A549 (cell line): Measurements from ENCODE around the gene MTOR. TPM values are rescaled to one million over a fixed set of nuclear protein-coding genes. Genes with fewer than 3 reads are reported as not detected.
A peak's percentile ranks its signal among the peaks of the same experiment; 100 is the strongest.
"Not testable (repeated sequence)": the region's sequence is repeated elsewhere in the genome, so short reads cannot be mapped to it uniquely, and the experiment has no call there.

Experiments
- ATAC-seq, 2 experiments: fragments of 200-7000 bp in 1 of 2; fragments of >200 bp in 1 of 2; cut with Nextera tagmentation in 1 of 2; cut with Tn5 transposase in 1 of 2; 3 replicates each; pipeline versions ENCODE4 v1.8.0 to v1.9.1; 2018 to 2020; ENCODE audit warnings: mild to moderate bottlenecking in 1 of 2, moderate library complexity in 1 of 2
- CTCF ChIA-PET: fragments of 300-600 bp; sonication (Branson Sonifier 250); formaldehyde crosslinking; extraction: SDS; loops from one replicate; lab custom pipeline; 2021; ENCODE audit warnings: antibody characterized with exemption, inconsistent platforms; lab: Yijun Ruan, JAX
- POLR2A ChIA-PET: fragments of 350-600 bp; formaldehyde crosslinking; extraction: SDS; loops from one replicate; lab custom pipeline; 2021; ENCODE audit warnings: antibody characterized with exemption, inconsistent platforms; lab: Yijun Ruan, JAX
- DNase-seq, 2 experiments: peaks; one replicate each; pipeline versions ENCODE4 v3.0.0 to v3.0.0-alpha.2; 2011 to 2016; ENCODE audit warnings: low read depth in 1 of 2, low spot score in 1 of 2
- FAIRE-seq: peaks from 2 replicates; lab custom pipeline; 2011; peaks lifted over from hg19 to GRCh38; lab: Jason Lieb, UNC
- H3K27ac ChIP-seq, 2 experiments: fragments of >200 bp; sonication (Bioruptor Twin); formaldehyde crosslinking; 3 replicates each; pipeline ENCODE4 v1.5.1; 2016 to 2017
- H3K4me1 ChIP-seq: fragments of >200 bp; sonication (Bioruptor Twin); formaldehyde crosslinking; 3 replicates; pipeline ENCODE4 v1.6.1; 2016
- H3K4me2 ChIP-seq: fragments of >200 bp; sonication (Bioruptor Twin); formaldehyde crosslinking; 3 replicates; pipeline ENCODE4 v1.6.1; 2016
- H3K4me3 ChIP-seq: fragments of >200 bp; sonication (Bioruptor Twin); formaldehyde crosslinking; 3 replicates; pipeline ENCODE4 v1.5.1; 2016
- H3K9me3 ChIP-seq: fragments of >200 bp; sonication (Bioruptor Twin); formaldehyde crosslinking; 3 replicates; pipeline ENCODE4 v1.6.1; 2016
- ATOH8 ChIP-seq: fragments of 250-450 bp; sonication (Bioruptor Pico); IDR thresholded peaks from 2 replicates; pipeline ENCODE4 v1.5.0; 2020; ENCODE audit warnings: low read depth, mild to moderate bottlenecking, moderate library complexity
- CBX2 ChIP-seq: fragments of 200-600 bp; sonication (generic); IDR thresholded peaks from 2 replicates; pipeline ENCODE4 v1.6.1; 2016; ENCODE audit warnings: low read depth, mild to moderate bottlenecking, borderline replicate concordance
- CEBPB ChIP-seq, 2 experiments: fragments of >200 bp in 1 of 2; sonication (Bioruptor Twin) in 1 of 2; formaldehyde crosslinking in 1 of 2; IDR thresholded peaks; 2 replicates each; pipeline ENCODE4 v1.6.1; 2012 to 2016
- E2F6 ChIP-seq: IDR thresholded peaks from 2 replicates; pipeline ENCODE4 v1.6.1; 2012; ENCODE audit warnings: low read depth, borderline replicate concordance
- EHF ChIP-seq: fragments of 250-450 bp; sonication (Bioruptor Pico); IDR thresholded peaks from 2 replicates; pipeline ENCODE4 v1.5.0; 2020; ENCODE audit warnings: mild to moderate bottlenecking
- ELK1 ChIP-seq: fragments of 150-350 bp; IDR thresholded peaks from 2 replicates; pipeline ENCODE4 v1.6.1; 2014; ENCODE audit warnings: low read depth, mild to moderate bottlenecking, low read length
- EP300 ChIP-seq, 2 experiments: fragments of >200 bp; sonication (Bioruptor Twin); formaldehyde crosslinking; IDR thresholded peaks; 2 replicates in 1 of 2; 3 replicates in 1 of 2; pipeline ENCODE4 v1.6.1; 2016 to 2017
- HEYL ChIP-seq: fragments of 250-450 bp; sonication (Bioruptor Pico); IDR thresholded peaks from 2 replicates; pipeline ENCODE4 v1.8.0; 2021; ENCODE audit warnings: mild to moderate bottlenecking, moderate library complexity
- HOXA7 ChIP-seq: fragments of 250-450 bp; sonication (Bioruptor Pico); IDR thresholded peaks from 2 replicates; pipeline ENCODE4 v1.5.0; 2020; ENCODE audit warnings: mild to moderate bottlenecking, moderate library complexity
- HOXB13 ChIP-seq: fragments of 250-450 bp; sonication (Bioruptor Pico); IDR thresholded peaks from 2 replicates; pipeline ENCODE4 v1.5.0; 2020; ENCODE audit warnings: low read depth, mild to moderate bottlenecking, moderate library complexity
- HOXB5 ChIP-seq: fragments of 250-450 bp; sonication (Bioruptor Pico); IDR thresholded peaks from 2 replicates; pipeline ENCODE4 v1.5.0; 2020; ENCODE audit warnings: mild to moderate bottlenecking, moderate library complexity
- JUN ChIP-seq, 2 experiments: fragments of >200 bp; sonication (Bioruptor Twin); formaldehyde crosslinking; IDR thresholded peaks; 2 replicates in 1 of 2; 3 replicates in 1 of 2; pipeline ENCODE4 v1.6.1; 2016 to 2017
- JUNB ChIP-seq: fragments of >200 bp; sonication (Bioruptor Twin); formaldehyde crosslinking; IDR thresholded peaks from 2 replicates; pipeline ENCODE4 v1.6.1; 2016
- KDM1A ChIP-seq: fragments of 200-600 bp; sonication (generic); IDR thresholded peaks from 2 replicates; pipeline ENCODE4 v1.6.1; 2016; ENCODE audit warnings: low read depth, mild to moderate bottlenecking
- MAX ChIP-seq: IDR thresholded peaks from 2 replicates; pipeline ENCODE4 v1.6.1; 2012
- NPAS2 ChIP-seq: fragments of 250-450 bp; sonication (Bioruptor Pico); IDR thresholded peaks from 2 replicates; pipeline ENCODE4 v1.8.0; 2022; ENCODE audit warnings: mild to moderate bottlenecking, moderate library complexity, borderline replicate concordance
- PHF8 ChIP-seq: fragments of 200-600 bp; sonication (generic); IDR thresholded peaks from 2 replicates; pipeline ENCODE4 v1.6.1; 2016; ENCODE audit warnings: low read depth, mild to moderate bottlenecking, antibody characterized with exemption, moderate library complexity, borderline replicate concordance
- POLR2AphosphoS2 ChIP-seq: conservative IDR thresholded peaks from 2 replicates; pipeline ENCODE4 v1.6.1; 2012; ENCODE audit warnings: low read length, improper control_type of control experiment, inconsistent platforms
- RARB ChIP-seq: fragments of 250-450 bp; sonication (Bioruptor Pico); IDR thresholded peaks from 2 replicates; pipeline ENCODE4 v1.8.0; 2021; ENCODE audit warnings: mild to moderate bottlenecking, moderate library complexity
- RFX5 ChIP-seq: fragments of 450-650 bp; IDR thresholded peaks from 2 replicates; pipeline ENCODE4 v1.7.1; 2014; ENCODE audit warnings: antibody characterized with exemption, mild to moderate bottlenecking, moderate library complexity
- SMC3 ChIP-seq: fragments of >200 bp; sonication (Bioruptor Twin); formaldehyde crosslinking; IDR thresholded peaks from 3 replicates; pipeline ENCODE4 v1.6.1; 2018; ENCODE audit warnings: inconsistent platforms
- TFCP2L1 ChIP-seq: fragments of 250-450 bp; sonication (Bioruptor Pico); IDR thresholded peaks from 2 replicates; pipeline ENCODE4 v1.5.0; 2021; ENCODE audit warnings: mild to moderate bottlenecking
- USF2 ChIP-seq: fragments of 450-650 bp; IDR thresholded peaks from 2 replicates; pipeline ENCODE4 v1.6.1; 2014; ENCODE audit warnings: antibody characterized with exemption
- ZC3H11A ChIP-seq: fragments of 450-650 bp; IDR thresholded peaks from 2 replicates; pipeline ENCODE4 v1.6.1; 2014; ENCODE audit warnings: antibody characterized with exemption, mild to moderate bottlenecking
- ZFP36 ChIP-seq: fragments of 450-650 bp; IDR thresholded peaks from 2 replicates; pipeline ENCODE4 v1.6.1; 2014; ENCODE audit warnings: borderline replicate concordance; ENCODE audit not compliant: partially characterized antibody
- ZNF302 ChIP-seq: fragments of 250-450 bp; sonication (Bioruptor Pico); IDR thresholded peaks from 2 replicates; pipeline ENCODE4 v1.9.0; 2021; ENCODE audit warnings: inconsistent platforms, mild to moderate bottlenecking, moderate library complexity
- WGBS: methylation state at CpG from one replicate; pipeline ENCODE4 v1.1.6; 2017; ENCODE audit errors: missing lambda C conversion rate; 5-methylcytosine and 5-hydroxymethylcytosine counted together
- polyA plus RNA-seq, 4 experiments: library from polyadenylated mRNA; depleted of rRNA in 3 of 4; stranded (reverse); fragments of >200 nt; fragmentation: RNase III in 1 of 4; extraction: RNeasy Plus Mini Kit Qiagen cat#74134 plus additional on column Dnase treatment in 1 of 4; gene quantifications; 2 replicates in 3 of 4; 3 replicates in 1 of 4; pipeline ENCODE4 v1.2.3, GENCODE V29; 2011 to 2017

Gene MTOR
- polyA plus RNA-seq, 2 of the 4 experiments (the other 2 are of a cell fraction) = 15.7 to 28.5 TPM

GRCh38 chr1:11272544-11272831 is 10.1 kb upstream of the MTOR start:
- no peaks in the 10 kb centered on the region for H3K9me3 ChIP-seq
- 9% methylated on average over 9 of the region's 9 CpGs for WGBS
- H3K4me1 ChIP-seq = peaks cover 12% of the 10 kb centered on the region
- POLR2A ChIA-PET = interaction anchor here (0.5 to 1.8 kb wide), 3 partner anchors 11 to 702 kb away, joined by 3 to 34 read pairs (median 3); partner anchors contain the start of genes EXOSC10 and MTOR
- peak overlapping the region; percentile 68 for H3K4me2 ChIP-seq
- ATAC-seq (peak in 1 of 2 experiments; percentile 26; a peak in 4 of 6 replicates), DNase-seq (no peak), FAIRE-seq (no peak)
- H3K4me3 ChIP-seq = peak overlapping the region; percentile 15; the same call in 2 of the 3 replicates
- CTCF ChIA-PET = interaction anchor here (0.9 to 1.6 kb wide), 3 partner anchors 13 to 235 kb away, joined by 3 to 5 read pairs (median 3); no protein-coding TSS in a partner anchor
- H3K27ac ChIP-seq = peak overlapping the region; percentile 10 to 72; a peak in 2 of 6 replicates
- TF ChIP-seq CBX2 = no peak
- no peak for TF ChIP-seq ZFP36
- TF ChIP-seq E2F6 = no peak
- no peak for TF ChIP-seq EHF (CRISPR knock-in tag)
- no peak for TF ChIP-seq POLR2AphosphoS2
- no peak for TF ChIP-seq ZNF302 (CRISPR knock-in tag)
- no peak for TF ChIP-seq JUN (IDR thresholded peaks at IDR 0.05)
- no peak for TF ChIP-seq HEYL (CRISPR knock-in tag)
- TF ChIP-seq PHF8 = no peak

GRCh38 chr1:11267350-11268337 is 5.3 kb upstream of the MTOR start:
- POLR2A ChIA-PET, H3K4me1 ChIP-seq, ATAC-seq, H3K4me3 ChIP-seq, FAIRE-seq, H3K27ac ChIP-seq, H3K9me3 ChIP-seq: not testable (repeated sequence)
- CTCF ChIA-PET = interaction anchor here (0.9 to 2.6 kb wide), 3 partner anchors 14 to 378 kb away, joined by 3 to 9 read pairs (median 4); no protein-coding TSS in a partner anchor
- 72% methylated on average over 19 of the region's 19 CpGs for whole genome bisulfite sequencing
- 0 out of 3 replicates have a peak overlapping the region, but pooled peaks have one; percentile 12 for H3K4me2 ChIP-seq
- DNase-seq = peak in 1 of 2 experiments; percentile 38

GRCh38 chr1:11266268-11267074 is 4.1 kb upstream of the MTOR start:
- no peak for FAIRE-seq
- DNase-seq = no peak
- ChIA-PET POLR2A (no interaction called here), CTCF (interaction anchor here (0.9 to 1.6 kb wide), 2 partner anchors 13 to 380 kb away, joined by 3 to 4 read pairs; no protein-coding TSS in a partner anchor)
- Histone ChIP-seq H3K4me1 (peaks cover 1% of the 10 kb centered on the region; the same call in 1 of the 3 replicates), H3K27ac (no peak overlapping the region), H3K4me3 (no peak overlapping the region), H3K9me3 (no peaks in the 10 kb centered on the region), H3K4me2 (no peak overlapping the region)
- no peak for TF ChIP-seq PHF8
- no peak for TF ChIP-seq JUN (IDR thresholded peaks at IDR 0.05)
- no peak for TF ChIP-seq ZNF302 (CRISPR knock-in tag)
- TF ChIP-seq EP300 (IDR thresholded peaks at IDR 0.05) = no peak
- no peak for TF ChIP-seq RFX5
- no peak for TF ChIP-seq JUNB
- no peak for TF ChIP-seq ZC3H11A
- no peak for TF ChIP-seq NPAS2 (CRISPR knock-in tag)
- TF ChIP-seq CEBPB (IDR thresholded peaks at IDR 0.05) = no peak
- no peak for TF ChIP-seq MAX
- no peak for TF ChIP-seq USF2
- TF ChIP-seq HOXB5 (CRISPR knock-in tag) = no peak
- TF ChIP-seq HOXB13 (CRISPR knock-in tag) = no peak
- TF ChIP-seq TFCP2L1 (CRISPR knock-in tag) = no peak
- TF ChIP-seq ELK1 = no peak
- no peak for TF ChIP-seq ATOH8
- no peak for TF ChIP-seq KDM1A
- TF ChIP-seq HOXA7 (CRISPR knock-in tag) = no peak
- TF ChIP-seq SMC3 = no peak
- no peak for TF ChIP-seq RARB (CRISPR knock-in tag)
- 61% methylated on average over 12 of the region's 12 CpGs for WGBS
- ATAC-seq = no peak
